ENCODE results near the gene MYT1. TPM values are rescaled to one million over a fixed set of nuclear protein-coding genes. Genes with fewer than 3 reads are reported as not detected.
"Not testable (repeated sequence)": the region's sequence is repeated elsewhere in the genome, so short reads cannot be mapped to it uniquely, and the experiment has no call there.

The MYT1 gene
- total RNA-seq, 1 donor from 2014 or later, result 0.74 TPM

DNA sequence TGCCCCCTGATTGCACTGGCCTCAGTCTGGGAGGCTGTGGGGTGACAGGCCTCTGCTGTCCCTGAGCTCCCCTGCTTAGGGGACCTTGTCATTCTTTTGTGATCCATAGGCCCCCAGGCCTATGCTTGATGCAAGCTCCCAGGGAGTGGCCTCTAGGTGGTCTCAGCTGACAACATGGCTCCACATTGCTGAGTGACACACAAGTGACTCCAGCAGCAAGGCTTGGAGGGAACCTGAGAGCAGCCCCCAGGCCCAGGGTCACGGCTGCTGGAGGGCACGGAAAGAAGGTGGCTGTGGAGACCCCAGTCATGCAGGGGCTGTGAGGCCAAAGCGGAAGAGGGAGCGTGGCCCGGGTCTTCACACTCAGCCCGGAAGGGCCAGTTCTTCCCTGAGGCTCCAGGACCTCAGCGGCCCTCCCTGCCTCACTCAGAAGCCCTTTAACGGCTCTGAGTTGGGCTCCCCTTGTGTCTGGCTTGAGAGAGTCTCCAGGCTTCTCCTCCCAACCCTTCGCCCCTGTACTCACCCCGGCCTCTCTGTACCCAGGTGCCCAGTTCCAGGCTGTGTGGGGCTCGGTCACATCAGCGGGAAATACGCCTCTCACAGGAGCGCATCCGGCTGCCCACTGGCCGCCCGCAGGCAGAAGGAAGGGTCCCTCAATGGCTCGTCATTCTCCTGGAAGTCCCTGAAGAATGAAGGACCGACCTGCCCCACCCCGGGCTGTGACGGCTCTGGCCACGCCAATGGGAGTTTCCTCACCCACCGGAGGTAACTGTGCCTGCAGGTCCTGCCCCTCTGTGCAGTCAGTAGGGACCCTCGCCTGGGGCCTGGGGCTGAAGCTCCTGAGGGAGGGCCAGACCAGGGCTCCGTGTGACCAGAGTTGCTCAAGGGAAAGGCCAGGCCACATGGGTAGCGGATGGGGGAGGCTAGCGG lies 67.6 kb downstream of the MYT1 start:
- DNase-seq (ENCODE audit: low spot score), result no peak
- Mint-ChIP-seq H3K36me3 (ENCODE audit: low read depth, unreplicated experiment) (no peaks in the 10 kb centered on the region), H3K27me3 (ENCODE audit: unreplicated experiment) (peaks cover 4% of the 10 kb centered on the region), H3K4me1 (ENCODE audit: unreplicated experiment) (no peaks in the 10 kb centered on the region), H3K27ac (ENCODE audit: unreplicated experiment) (no peak overlapping the region), H3K4me3 (ENCODE audit: unreplicated experiment) (no peak overlapping the region), H3K9me3 (ENCODE audit: unreplicated experiment) (no peaks in the 10 kb centered on the region)
- TF ChIP-seq, protein P1, sequence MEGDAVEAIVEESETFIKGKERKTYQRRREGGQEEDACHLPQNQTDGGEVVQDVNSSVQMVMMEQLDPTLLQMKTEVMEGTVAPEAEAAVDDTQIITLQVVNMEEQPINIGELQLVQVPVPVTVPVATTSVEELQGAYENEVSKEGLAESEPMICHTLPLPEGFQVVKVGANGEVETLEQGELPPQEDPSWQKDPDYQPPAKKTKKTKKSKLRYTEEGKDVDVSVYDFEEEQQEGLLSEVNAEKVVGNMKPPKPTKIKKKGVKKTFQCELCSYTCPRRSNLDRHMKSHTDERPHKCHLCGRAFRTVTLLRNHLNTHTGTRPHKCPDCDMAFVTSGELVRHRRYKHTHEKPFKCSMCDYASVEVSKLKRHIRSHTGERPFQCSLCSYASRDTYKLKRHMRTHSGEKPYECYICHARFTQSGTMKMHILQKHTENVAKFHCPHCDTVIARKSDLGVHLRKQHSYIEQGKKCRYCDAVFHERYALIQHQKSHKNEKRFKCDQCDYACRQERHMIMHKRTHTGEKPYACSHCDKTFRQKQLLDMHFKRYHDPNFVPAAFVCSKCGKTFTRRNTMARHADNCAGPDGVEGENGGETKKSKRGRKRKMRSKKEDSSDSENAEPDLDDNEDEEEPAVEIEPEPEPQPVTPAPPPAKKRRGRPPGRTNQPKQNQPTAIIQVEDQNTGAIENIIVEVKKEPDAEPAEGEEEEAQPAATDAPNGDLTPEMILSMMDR (IDR thresholded peaks at IDR 0.05; ENCODE audit: unreplicated experiment), result no peak

DNA sequence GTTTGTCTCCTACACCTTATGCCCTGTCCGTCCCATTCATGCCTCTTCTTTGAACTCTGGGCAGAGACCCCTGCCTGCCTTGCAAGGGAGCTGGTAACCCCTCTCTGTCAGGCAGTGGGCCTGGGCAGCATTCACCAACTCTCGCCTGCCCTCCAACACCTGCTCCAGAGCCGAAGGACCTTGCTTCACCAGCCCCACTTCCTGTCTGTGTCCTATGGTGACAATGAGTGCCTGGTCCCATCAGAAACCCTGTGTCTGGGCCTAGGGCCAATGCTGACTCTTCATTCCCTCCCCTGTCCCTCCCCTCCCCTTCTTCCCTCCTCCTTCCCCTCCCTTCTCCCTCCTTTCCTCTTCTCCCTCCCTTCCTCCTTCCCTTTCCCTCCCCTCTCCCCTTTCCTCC lies 68.5 kb downstream of the MYT1 start:
- H3K4me3 Mint-ChIP-seq (ENCODE audit: unreplicated experiment), result no peak overlapping the region

DNA sequence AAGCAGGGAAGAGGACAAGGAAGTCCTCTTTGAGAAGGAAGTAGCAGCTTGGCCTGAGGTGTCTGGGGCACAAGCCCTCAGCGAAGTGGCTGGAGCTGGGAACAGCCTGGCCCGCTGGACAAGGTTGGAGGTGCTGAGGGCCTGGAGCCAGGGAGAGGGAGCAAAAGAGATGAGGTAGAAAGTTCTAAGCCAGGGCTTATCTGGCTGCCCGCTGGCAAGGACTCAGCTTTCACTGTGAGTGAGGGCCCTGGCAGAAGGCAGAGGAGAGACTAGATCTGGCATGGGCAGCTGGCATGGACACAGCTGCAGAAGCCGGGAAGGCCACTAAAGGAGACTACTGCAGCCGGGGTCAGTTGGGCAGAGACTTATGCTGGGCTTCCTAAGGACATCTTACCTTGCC lies 69.5 kb downstream of the MYT1 start:
- H3K27me3 Mint-ChIP-seq (ENCODE audit: unreplicated experiment), result peaks cover 4% of the 10 kb centered on the region
- H3K27ac Mint-ChIP-seq (ENCODE audit: unreplicated experiment), result no peak overlapping the region
- DNase-seq (ENCODE audit: low spot score), result no peak
- TF ChIP-seq, protein P1 (IDR thresholded peaks at IDR 0.05; ENCODE audit: unreplicated experiment), result no peak
- H3K4me3 Mint-ChIP-seq (ENCODE audit: unreplicated experiment), result no peak overlapping the region
- no peaks in the 10 kb centered on the region for H3K4me1 Mint-ChIP-seq (ENCODE audit: unreplicated experiment)
- no peaks in the 10 kb centered on the region for H3K36me3 Mint-ChIP-seq (ENCODE audit: low read depth, unreplicated experiment)
- H3K9me3 Mint-ChIP-seq (ENCODE audit: unreplicated experiment), result no peaks in the 10 kb centered on the region

More for the DNA sequence above, 68.5 kb downstream of the MYT1 start:
- Mint-ChIP-seq H3K27ac (ENCODE audit: unreplicated experiment) (no peak overlapping the region), H3K4me1 (ENCODE audit: unreplicated experiment) (no peaks in the 10 kb centered on the region), H3K36me3 (ENCODE audit: low read depth, unreplicated experiment) (no peaks in the 10 kb centered on the region), H3K27me3 (ENCODE audit: unreplicated experiment) (peaks cover 4% of the 10 kb centered on the region), H3K9me3 (ENCODE audit: unreplicated experiment) (no peaks in the 10 kb centered on the region)
- TF ChIP-seq, protein P1 (IDR thresholded peaks at IDR 0.05; ENCODE audit: unreplicated experiment), result no peak
- DNase-seq (ENCODE audit: low spot score), result no peak

DNA sequence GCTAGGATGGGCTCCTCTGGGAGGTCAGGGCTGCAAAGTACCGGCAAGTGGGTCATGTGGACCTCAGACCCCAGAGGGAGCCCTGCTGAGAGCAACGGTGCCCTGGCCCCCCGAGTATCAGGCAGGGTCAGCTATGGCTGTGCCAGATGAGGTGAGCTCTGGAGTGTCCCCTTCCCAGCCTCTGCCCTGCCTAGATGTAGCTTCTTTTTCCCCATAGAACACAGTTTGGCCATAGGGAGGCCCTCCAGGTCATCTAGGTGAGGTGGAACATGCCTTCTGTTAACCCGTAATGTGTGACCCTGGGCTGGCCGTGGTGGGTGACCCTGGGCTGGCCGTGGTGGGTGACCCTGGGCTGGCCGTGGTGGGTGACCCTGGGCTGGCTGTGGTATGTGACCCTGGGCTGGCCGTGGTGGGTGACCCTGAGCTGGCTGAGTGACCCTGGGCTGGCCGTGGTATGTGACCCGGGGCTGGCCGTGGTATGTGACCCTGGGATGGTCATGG lies 70.1 kb downstream of the MYT1 start:
- DNase-seq (ENCODE audit: low spot score), result no peak
- no peaks in the 10 kb centered on the region for H3K9me3 Mint-ChIP-seq (ENCODE audit: unreplicated experiment)
- H3K27me3 Mint-ChIP-seq (ENCODE audit: unreplicated experiment), result peaks cover 4% of the 10 kb centered on the region
- H3K4me1 Mint-ChIP-seq (ENCODE audit: unreplicated experiment), result no peaks in the 10 kb centered on the region
- no peaks in the 10 kb centered on the region for H3K36me3 Mint-ChIP-seq (ENCODE audit: low read depth, unreplicated experiment)
- TF ChIP-seq, protein P1 (IDR thresholded peaks at IDR 0.05; ENCODE audit: unreplicated experiment), result no peak
- no peak overlapping the region for H3K27ac Mint-ChIP-seq (ENCODE audit: unreplicated experiment)
- no peak overlapping the region for H3K4me3 Mint-ChIP-seq (ENCODE audit: unreplicated experiment)

DNA sequence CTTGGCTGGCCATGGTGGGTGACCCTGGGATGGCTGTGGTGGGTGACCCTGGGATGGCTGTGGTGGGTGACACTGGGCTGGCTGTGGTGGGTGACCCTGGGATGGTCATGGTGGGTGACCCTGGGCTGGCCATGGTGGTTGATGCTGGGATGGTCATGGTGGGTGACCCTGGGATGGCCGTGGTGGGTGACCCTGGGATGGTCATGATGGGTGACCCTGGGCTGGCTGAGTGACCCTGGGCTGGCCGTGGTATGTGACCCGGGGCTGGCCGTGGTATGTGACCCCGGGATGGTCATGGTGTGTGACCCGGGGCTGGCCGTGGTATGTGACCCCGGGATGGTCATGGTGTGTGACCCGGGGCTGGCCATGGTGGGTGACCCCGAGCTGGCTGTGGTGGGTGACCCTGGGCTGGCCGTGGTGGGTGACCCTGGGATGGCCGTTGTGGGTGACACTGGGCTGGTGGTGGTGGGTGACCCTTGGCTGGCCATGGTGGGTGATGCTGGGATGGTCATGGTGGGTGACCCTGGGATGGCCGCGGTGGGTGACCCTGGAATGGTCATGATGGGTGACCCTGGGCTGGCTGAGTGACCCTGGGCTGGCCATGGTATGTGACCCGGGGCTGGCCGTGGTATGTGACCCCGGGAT lies 70.8 kb downstream of the MYT1 start:
- not testable (repeated sequence) for H3K27ac Mint-ChIP-seq (ENCODE audit: unreplicated experiment); H3K27me3 Mint-ChIP-seq (ENCODE audit: unreplicated experiment); H3K4me3 Mint-ChIP-seq (ENCODE audit: unreplicated experiment); H3K9me3 Mint-ChIP-seq (ENCODE audit: unreplicated experiment); H3K36me3 Mint-ChIP-seq (ENCODE audit: low read depth, unreplicated experiment); H3K4me1 Mint-ChIP-seq (ENCODE audit: unreplicated experiment); DNase-seq (ENCODE audit: low spot score)

Data from endothelial cell (in vitro differentiated cells).